GM10847 (cell line): ENCODE results near the gene IL31RA.

Source experiments
- POLR2A ChIP-seq: IDR thresholded peaks from 2 replicates; pipeline ENCODE4 v1.6.1; 2011; ENCODE audit not compliant: insufficient read length; ENCODE audit errors: extremely low read depth

The IL31RA gene

DNA sequence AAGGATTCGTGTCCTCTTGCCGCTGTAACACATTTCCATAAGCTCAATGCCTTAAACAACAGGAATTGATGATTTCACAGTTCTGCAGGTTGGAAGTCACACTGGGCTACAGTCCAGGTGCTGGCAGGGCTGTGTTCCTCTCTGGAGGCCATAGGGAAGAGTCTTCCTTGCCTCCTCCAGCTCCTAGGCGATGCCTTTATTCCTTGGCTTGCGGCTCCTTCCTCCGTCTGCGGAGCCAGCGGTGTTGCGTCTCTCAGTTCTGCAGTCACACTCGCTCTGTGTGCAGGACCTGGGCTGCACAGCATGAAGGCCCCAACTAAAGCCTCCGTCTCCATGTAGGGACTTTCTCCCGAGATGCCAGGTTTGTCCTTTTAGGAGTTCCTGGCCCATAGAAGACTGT is 73.6 kb downstream of the IL31RA start:
- TF ChIP-seq POLR2A: no peak

DNA sequence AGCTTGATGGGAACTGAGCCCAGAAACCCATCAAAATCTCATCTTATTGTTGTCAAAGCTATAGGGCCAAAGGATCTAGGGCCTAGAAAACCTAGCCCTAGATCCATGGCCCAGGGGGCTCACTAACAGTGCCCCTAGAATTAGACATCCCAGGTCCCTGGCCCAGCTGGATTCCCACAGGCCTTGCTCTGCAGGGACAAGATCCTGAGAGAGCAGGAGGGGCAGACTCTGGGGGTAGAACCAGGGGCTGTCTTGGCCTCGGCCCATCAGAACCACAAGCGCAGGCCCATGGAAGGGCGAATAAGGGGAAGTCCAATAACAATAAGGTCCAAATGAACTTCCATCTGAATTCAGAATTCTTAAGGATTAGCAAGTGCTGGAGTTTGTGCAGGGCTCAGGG is 74.0 kb downstream of the IL31RA start:
- no peak for TF ChIP-seq POLR2A

DNA sequence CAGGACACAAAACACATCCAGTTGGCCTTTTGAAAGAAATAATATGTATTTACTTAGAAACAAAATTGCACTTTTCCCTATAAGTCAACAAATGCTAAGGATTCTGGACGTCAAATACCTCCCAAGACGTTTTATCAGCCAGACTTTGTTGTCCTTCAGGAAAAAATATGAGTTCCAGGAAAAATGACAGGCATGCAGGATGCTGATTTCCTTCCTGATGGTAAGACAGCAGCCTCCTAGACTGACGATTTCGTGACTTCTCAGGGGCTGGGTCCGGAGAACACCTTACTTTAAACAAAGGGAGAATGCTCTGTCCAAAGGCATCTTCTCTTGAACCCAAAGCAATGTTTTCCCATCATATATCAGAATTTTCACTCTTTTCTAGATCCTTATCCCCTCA is 74.6 kb downstream of the IL31RA start:
- TF ChIP-seq POLR2A: no peak

DNA sequence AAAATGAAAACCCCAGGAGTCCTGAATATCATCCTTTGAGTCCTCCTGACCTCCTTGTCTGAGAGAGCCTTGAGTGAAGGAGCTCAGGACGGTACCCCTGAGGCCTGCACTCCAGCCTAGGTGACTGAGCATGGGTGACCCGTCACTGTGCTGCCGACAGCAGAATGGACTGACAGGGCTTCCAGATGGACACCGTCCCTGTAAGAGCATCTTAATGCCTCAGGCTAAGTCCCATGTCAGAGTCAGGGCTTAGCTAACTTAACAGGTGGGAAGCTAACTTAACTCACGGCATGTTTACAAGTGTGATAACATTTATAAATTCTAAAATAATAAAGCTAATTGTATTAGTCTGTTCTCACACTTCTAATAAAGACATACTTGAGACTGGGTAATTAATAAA is 75.3 kb downstream of the IL31RA start:
- no peak for TF ChIP-seq POLR2A

DNA sequence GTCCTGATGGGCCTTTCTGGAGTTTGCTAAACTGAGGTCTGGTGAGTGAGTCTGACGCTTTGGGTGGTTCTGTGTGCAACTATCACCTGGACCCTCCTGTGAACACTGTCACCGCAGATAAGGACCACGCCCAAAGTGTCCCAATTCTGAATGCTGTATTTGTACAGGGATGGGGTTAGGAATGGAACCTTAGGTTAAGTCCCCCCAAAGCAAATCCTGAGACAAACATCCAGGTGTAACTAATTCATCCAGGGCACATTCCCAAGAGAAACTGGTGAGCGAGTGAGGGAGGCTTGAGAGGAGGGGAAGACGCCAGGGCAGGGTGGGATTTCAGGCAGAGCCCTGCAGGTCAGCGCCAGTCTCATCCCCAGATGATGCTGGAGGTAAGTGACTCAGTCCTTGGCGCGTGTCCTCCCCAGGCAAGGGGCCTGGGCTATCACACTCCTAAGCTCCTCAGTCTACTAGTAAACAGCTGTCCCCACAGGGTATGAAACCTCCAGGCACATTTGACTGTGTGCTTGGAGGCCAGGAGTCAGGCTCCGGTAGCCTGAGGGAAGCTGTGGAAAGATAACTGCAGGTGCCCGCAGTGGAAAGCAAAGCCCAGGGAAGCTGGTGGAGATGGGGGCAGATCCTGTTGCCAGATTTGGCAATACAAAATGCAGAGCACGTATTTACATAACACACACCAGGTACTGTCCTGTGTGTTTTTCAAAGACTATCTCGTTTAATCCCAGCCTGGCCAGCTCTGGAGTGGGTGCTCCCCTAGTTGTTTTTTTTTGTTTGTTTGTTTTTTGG is 76.9 kb downstream of the IL31RA start:
- no peak for TF ChIP-seq POLR2A

DNA sequence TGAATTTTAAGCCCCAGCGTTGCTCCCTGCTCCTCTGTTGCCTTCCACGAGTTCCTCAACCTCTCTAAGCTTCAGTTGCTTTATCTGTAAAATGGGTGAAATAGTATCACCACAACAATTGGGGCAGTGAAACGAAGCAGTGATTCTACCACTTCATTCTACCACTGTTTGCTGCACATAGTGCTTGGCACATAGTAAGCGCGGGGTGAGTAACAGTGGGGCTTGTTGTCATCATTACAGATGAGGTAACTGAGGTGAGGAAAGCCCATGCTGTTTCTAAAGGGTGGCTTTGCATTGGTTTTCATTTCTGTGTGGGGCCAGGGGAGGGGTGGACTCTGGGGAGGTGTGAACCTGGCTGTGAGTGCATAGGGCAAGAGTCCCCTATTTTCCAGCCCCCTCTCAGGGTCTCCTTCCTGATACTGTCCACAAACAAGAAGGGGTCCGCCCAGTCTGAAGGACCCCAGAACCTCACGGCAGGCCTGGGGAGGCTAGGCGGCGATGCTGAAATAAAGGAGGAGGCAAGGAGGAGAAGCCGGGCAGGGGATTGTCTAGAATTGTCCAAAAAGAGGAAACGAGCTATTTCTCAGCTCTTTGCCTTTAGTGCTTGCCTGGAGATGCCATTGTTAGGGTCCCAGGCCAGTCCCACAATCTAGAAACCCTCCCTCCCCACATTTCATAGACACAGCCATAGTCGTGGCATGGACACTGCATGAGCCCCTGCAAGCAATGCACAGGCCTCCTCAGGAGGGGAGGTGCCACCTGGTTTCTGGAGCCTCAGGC is 78.1 kb downstream of the IL31RA start:
- TF ChIP-seq POLR2A: no peak

DNA sequence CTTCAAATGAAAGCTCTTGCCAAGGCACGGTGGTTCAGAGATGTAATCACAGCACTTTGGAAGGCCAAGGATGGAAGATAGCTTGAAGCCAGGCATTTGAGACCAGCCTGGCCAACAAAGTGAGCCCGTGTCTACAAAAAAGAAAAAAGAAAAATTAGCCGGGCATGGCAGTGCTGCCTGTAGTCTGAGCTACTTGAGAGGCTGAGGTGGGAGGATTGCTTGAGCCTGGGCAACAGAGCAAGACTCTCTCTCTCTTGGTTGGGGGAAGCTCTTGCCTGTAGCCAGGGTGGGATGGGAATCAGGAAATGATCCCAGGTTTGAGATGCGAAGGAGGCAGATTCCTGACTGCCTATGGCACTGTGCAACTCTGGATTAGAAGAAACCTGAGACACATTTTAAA is 81.5 kb downstream of the IL31RA start:
- no peak for TF ChIP-seq POLR2A

DNA sequence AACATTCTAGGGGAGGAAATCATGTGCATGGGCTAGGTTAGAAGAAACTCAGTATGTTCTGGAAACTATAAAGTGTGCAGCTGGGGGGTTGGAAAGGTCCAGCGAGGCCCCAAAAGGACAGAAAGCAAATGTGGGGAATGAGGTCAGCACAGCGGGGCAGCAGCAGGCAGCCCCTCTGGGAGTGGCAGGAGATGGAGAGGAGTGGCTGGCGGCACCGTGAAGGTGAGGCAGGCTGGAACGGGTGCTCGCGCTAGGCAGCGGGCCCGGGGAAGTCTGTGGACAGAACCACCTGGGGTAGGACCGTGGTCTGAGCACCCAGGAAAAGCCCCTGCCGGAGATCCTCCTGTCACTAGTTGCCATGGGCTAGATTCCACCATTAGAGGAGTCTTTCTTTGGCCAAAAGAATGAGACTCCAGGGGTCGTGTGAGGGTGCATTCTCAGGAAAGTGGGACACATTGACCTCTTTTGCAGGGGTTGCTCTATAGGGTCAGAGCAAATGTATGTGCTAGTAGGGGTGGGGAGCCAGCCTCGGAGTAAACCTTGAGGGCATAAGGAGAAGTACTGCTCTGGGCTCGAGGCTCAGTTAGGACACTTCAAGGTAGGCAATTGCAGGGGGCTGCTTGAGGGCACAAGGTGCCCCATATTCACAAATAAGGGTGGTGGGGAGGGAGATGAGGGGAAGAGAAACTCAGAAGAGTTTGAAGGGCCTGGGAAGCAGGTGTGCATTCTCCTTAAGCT is 82.4 kb downstream of the IL31RA start:
- no peak for TF ChIP-seq POLR2A

DNA sequence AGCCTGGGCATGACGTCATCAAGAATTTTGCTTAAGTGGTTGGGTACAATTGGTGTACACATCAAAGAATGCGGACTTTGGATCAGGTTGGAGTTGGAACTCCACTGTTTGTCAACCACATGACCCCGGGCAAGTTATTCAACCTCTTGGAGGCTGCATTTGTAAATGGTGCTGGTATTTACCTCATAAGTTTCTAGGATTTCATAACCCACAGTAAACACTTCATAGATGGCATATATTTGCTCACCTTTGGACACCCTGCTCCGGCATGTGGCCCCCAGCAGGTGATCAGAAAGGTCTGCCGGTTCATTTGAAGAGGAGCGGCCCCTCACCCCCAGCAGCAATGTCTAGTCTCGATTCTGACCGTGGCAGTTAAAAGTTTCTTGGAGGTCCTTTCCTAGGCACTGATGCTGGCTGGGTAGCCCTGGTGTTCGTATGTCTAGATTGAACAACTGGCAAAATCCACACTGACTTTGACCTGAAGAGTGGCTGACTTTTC is 83.0 kb downstream of the IL31RA start:
- no peak for TF ChIP-seq POLR2A

DNA sequence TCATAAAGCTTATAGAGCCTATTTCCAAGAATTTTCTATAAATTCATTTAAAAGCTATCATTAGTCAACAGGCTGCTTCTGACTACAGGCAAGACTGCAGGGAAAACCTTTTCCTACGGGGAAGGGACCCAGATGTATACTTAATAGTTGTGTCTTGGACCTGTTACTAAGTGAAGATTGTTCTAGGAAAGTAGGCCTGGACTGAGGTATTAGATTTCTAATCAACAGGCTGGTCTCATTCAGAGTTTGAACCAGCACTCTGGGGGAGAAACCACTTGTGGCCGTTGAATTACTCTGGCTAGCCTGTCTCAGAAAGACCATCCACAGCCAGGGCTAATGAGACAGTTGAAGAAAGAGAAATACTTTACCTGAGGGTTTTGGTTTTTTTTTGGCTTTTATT is 83.6 kb downstream of the IL31RA start:
- TF ChIP-seq POLR2A: no peak

DNA sequence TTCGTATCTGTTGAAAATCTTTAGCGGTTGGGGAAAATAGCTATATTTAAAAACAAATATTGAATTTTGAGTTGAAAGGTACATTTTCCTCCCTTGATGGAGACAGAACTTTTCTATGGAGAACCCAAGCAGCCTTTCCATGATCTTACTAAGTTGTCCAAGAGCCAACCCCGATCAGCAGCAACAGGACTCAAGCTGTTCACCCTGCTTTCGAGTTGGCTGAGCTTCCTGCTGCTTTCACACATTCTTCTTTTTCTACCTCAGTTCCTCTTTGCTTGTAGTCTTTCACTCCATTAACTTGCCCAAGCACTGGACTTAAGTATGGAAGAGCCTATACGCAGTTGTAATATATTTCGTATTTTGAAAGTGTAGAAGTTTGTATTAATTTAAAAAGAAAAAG is 84.2 kb downstream of the IL31RA start:
- TF ChIP-seq POLR2A: no peak

DNA sequence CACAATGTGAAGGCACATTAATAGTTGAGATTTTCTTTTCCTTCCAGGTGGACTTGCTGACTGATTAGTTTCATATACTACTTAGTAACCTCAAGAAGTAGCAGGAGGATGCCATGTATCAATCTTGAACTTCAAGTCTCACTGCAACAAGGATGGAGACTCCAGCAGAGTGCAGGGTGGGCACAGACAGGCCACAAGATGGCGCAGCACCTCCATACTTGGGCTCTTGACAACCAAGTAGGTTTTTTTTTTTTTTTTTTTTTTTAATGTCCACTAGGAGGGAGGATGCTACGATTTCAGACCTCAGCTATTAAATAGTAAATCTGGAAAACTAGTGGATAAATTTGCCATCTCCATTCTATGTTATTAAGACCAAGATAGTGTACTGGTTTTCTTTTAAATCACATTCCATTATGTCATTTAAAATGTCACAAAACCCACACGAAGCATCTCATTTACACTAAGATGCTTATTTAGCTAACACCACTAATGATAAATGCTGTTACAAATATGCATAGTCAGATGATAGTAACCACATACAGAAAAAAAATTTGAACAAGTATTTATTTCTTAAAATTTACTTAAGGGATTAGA is 85.0 kb downstream of the IL31RA start:
- TF ChIP-seq POLR2A: no peak

DNA sequence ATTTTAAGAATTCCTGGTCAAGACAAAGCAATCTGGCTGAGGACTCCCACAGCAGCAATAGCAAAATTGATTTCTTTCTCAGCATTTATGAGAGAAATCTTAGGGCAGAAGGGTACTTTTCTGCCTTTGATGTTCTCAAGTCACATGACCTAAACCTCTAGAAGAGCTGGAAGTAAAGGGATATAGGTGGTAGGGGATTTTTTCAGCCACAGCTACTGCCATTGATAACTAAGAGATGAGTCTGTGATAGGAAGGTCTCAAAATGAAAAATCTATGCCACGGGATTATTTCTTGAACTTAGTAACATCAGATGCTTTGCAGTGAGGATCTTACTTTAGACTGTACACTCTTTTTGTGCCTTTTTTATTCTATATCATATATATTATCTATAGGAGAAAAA is 108.1 kb downstream of the IL31RA start:
- no peak for TF ChIP-seq POLR2A

DNA sequence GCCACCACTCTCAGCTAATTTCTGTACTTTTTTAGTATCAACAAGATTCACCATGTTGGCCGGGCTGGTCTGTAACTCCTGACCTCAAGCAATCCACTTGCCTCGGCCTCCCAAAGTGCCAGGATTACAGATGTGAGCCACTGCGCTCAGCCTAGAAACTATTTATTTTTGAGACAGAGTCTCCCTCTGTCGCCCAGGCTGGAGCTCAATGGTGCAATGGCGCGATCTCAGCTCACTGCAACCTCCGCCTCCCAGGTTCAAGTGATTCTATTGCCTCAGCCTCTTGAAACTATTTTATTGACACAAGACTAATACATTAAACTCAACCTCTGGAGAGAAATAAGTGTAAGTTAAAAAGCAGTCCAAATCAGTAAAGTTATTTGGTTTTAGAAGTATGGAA is 109.6 kb downstream of the IL31RA start:
- no peak for TF ChIP-seq POLR2A

DNA sequence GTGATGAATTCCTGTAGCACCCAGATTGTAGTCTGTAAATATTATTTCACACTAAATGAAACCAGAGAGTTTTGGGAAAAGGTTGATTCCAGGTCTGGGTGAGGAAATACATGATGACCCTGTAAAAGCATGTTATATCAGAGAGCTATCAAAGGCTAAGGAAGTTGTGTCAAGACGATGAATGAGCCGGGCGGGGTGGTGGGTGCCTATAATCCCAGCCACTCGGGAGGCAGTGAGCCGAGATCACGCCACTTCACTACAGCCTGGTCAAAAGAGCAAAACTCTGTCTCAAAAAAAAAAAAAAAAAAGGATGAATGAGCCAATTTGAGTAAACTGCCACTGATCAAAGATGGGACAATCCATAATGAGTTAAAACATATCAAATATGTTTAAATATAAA is 114.4 kb downstream of the IL31RA start:
- TF ChIP-seq POLR2A: no peak
